Mammary epithelial cell (primary cell): Measurements from ENCODE around the gene RSAD1.
"Not testable (repeated sequence)": the region's sequence is repeated elsewhere in the genome, so short reads cannot be mapped to it uniquely, and the experiment has no call there.

ENCODE experiments used
- EZH2 ChIP-seq: IDR thresholded peaks from 2 replicates; pipeline ENCODE4 v1.6.1; 2012; ENCODE audit warnings: low read length, inconsistent platforms, borderline replicate concordance
- TF ChIP-seq, protein P1 (sequence below), 2 donors: IDR thresholded peaks in 1 of 2; conservative IDR thresholded peaks in 1 of 2; 2 replicates each; pipeline ENCODE4 v1.5.1; 2011 to 2012; ENCODE audit warnings: inconsistent platforms in 2 of 2, low read length in 2 of 2, mild to moderate bottlenecking in 2 of 2, control low read depth in 1 of 2, low read depth in 1 of 2; ENCODE audit not compliant: insufficient read depth in 1 of 2; ENCODE audit errors: extremely low read depth in 1 of 2

DNA sequence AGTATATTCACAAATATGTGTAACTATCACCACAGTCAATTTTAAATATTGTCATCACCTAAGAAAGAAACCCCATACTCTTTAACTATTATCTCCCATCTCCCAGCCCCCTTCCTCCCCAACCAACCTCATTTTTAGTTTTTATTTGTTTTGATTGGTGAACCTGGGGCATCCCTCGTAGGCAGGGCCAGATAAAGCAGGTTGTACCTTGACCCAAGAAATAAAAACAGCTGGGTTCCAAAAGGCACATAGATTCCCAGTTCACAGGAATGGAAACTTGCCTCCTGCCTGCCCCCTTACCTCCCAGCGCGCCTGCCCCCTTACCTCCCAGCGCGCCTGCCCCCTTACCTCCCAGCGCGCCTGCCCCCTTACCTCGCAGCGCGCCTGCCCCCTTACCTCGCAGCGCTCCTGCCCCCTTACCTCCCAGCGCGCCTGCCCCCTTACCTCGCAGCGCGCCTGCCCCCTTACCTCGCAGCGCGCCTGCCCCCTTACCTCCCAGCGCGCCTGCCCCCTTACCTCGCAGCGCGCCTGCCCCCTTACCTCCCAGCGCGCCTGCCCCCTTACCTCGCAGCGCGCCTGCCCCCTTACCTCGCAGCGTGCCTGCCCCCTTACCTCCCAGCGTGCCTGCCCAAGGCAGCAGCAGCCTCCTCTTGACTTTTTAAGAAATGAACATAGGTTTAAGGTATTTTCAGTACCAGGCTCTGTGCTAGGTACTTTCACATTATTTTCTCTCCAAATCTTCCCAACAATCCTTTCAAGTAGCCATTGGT lies 2.7 kb upstream of the RSAD1 start:
- TF ChIP-seq, protein P1, sequence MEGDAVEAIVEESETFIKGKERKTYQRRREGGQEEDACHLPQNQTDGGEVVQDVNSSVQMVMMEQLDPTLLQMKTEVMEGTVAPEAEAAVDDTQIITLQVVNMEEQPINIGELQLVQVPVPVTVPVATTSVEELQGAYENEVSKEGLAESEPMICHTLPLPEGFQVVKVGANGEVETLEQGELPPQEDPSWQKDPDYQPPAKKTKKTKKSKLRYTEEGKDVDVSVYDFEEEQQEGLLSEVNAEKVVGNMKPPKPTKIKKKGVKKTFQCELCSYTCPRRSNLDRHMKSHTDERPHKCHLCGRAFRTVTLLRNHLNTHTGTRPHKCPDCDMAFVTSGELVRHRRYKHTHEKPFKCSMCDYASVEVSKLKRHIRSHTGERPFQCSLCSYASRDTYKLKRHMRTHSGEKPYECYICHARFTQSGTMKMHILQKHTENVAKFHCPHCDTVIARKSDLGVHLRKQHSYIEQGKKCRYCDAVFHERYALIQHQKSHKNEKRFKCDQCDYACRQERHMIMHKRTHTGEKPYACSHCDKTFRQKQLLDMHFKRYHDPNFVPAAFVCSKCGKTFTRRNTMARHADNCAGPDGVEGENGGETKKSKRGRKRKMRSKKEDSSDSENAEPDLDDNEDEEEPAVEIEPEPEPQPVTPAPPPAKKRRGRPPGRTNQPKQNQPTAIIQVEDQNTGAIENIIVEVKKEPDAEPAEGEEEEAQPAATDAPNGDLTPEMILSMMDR (conservative IDR thresholded peaks at IDR 0.05 in 1 of 2, IDR thresholded peaks at IDR 0.05 in 1 of 2; ENCODE audit: extremely low read depth in 1 of 2, insufficient read depth in 1 of 2, low read depth in 1 of 2, low read length in 2 of 2) = not testable (repeated sequence)
- TF ChIP-seq EZH2 = not testable (repeated sequence)
